SK-N-SH treated with all-trans-retinoic acid at 6 μM for 48 hours (cell line): Measurements from ENCODE around the gene PLIN1.

Experiments
- ATAC-seq: fragments of 200-7000 bp; cut with Tn5 transposase; 3 replicates; pipeline ENCODE4 v1.9.1; 2020; ENCODE audit warnings: mild to moderate bottlenecking, moderate library complexity
- ARNTL ChIP-seq: fragments of 450-650 bp; formaldehyde crosslinking; IDR thresholded peaks from 2 replicates; pipeline ENCODE4 v1.5.0; 2020; ENCODE audit warnings: low read depth, mild to moderate bottlenecking, moderate library complexity, borderline replicate concordance
- BACH2 ChIP-seq: fragments of 250-450 bp; sonication (Bioruptor Pico); IDR thresholded peaks from 2 replicates; pipeline ENCODE4 v1.9.0; 2021; ENCODE audit warnings: mild to moderate bottlenecking, borderline replicate concordance
- CSDC2 ChIP-seq: fragments of 250-450 bp; sonication (Bioruptor Pico); IDR thresholded peaks from 2 replicates; pipeline ENCODE4 v1.5.0; 2020; ENCODE audit warnings: mild to moderate bottlenecking, moderate library complexity
- ESRRG ChIP-seq: fragments of 250-450 bp; sonication (Bioruptor Pico); IDR thresholded peaks from 2 replicates; pipeline ENCODE4 v1.6.1; 2021; ENCODE audit warnings: mild to moderate bottlenecking
- GLIS3 ChIP-seq: fragments of 250-450 bp; sonication (Bioruptor Pico); IDR thresholded peaks from 2 replicates; pipeline ENCODE4 v1.5.0; 2020; ENCODE audit warnings: mild to moderate bottlenecking, moderate library complexity
- ISL1 ChIP-seq: fragments of 250-450 bp; sonication (Bioruptor Pico); IDR thresholded peaks from 2 replicates; pipeline ENCODE4 v2.1.2; 2022; ENCODE audit warnings: mild to moderate bottlenecking, moderate library complexity
- PPARA ChIP-seq: fragments of 250-450 bp; sonication (Bioruptor Pico); IDR thresholded peaks from 2 replicates; pipeline ENCODE4 v1.5.0; 2020; ENCODE audit warnings: mild to moderate bottlenecking, borderline replicate concordance
- RARB ChIP-seq: fragments of 250-450 bp; sonication (Bioruptor Pico); IDR thresholded peaks from 2 replicates; pipeline ENCODE4 v1.8.0; 2021; ENCODE audit warnings: mild to moderate bottlenecking, moderate library complexity
- SNAI2 ChIP-seq: fragments of 250-450 bp; sonication (Bioruptor Pico); IDR thresholded peaks from 2 replicates; pipeline ENCODE4 v1.5.0; 2020; ENCODE audit warnings: mild to moderate bottlenecking, moderate library complexity
- TCF4 ChIP-seq: fragments of 250-450 bp; sonication (Bioruptor Pico); IDR thresholded peaks from 2 replicates; pipeline ENCODE4 v1.8.0; 2021; ENCODE audit warnings: mild to moderate bottlenecking, moderate library complexity, borderline replicate concordance
- ZC3H10 ChIP-seq: fragments of 250-450 bp; sonication (Bioruptor Pico); IDR thresholded peaks from 2 replicates; pipeline ENCODE4 v1.5.1; 2021; ENCODE audit warnings: mild to moderate bottlenecking, moderate library complexity
- ZFP3 ChIP-seq: fragments of 250-450 bp; sonication (Bioruptor Pico); IDR thresholded peaks from 2 replicates; pipeline ENCODE4 v1.5.0; 2020; ENCODE audit warnings: mild to moderate bottlenecking, moderate library complexity
- ZFP30 ChIP-seq: fragments of 450-650 bp; formaldehyde crosslinking; IDR thresholded peaks from 2 replicates; pipeline ENCODE4 v1.5.0; 2022; ENCODE audit warnings: mild to moderate bottlenecking, moderate library complexity
- ZNF565 ChIP-seq: fragments of 450-650 bp; formaldehyde crosslinking; conservative IDR thresholded peaks from 2 replicates; pipeline ENCODE4 v1.5.0; 2020; ENCODE audit warnings: low read depth, mild to moderate bottlenecking, moderate library complexity
- ZNF70 ChIP-seq: fragments of 450-650 bp; formaldehyde crosslinking; IDR thresholded peaks from 2 replicates; pipeline ENCODE4 v1.5.0; 2020; ENCODE audit warnings: mild to moderate bottlenecking, moderate library complexity
- ZNF8 ChIP-seq: fragments of 450-650 bp; formaldehyde crosslinking; IDR thresholded peaks from 2 replicates; pipeline ENCODE4 v1.5.0; 2020; ENCODE audit warnings: mild to moderate bottlenecking, moderate library complexity
- TF ChIP-seq, protein P1 (sequence below): fragments of 250-450 bp; sonication (Bioruptor Pico); IDR thresholded peaks from 2 replicates; pipeline ENCODE4 v1.5.1; 2021; ENCODE audit warnings: mild to moderate bottlenecking, moderate library complexity
- TF ChIP-seq, protein P2 (sequence below): fragments of 250-450 bp; sonication (Bioruptor Pico); IDR thresholded peaks from 2 replicates; pipeline ENCODE4 v1.5.1; 2020; ENCODE audit warnings: low read depth, mild to moderate bottlenecking, moderate library complexity
- TF ChIP-seq, protein P3 (sequence below): fragments of 250-450 bp; sonication (Bioruptor Pico); IDR thresholded peaks from 2 replicates; pipeline ENCODE4 v1.8.0; 2021; ENCODE audit warnings: low read depth, mild to moderate bottlenecking, moderate library complexity, borderline replicate concordance
- TF ChIP-seq, protein P4 (sequence below): fragments of 250-450 bp; sonication (Bioruptor Pico); IDR thresholded peaks from 2 replicates; pipeline ENCODE4 v1.8.0; 2020; ENCODE audit warnings: mild to moderate bottlenecking, moderate library complexity, borderline replicate concordance
- TF ChIP-seq, protein P5 (sequence below): fragments of 250-450 bp; sonication (Bioruptor Pico); IDR thresholded peaks from 2 replicates; pipeline ENCODE4 v1.5.0; 2020; ENCODE audit warnings: mild to moderate bottlenecking, moderate library complexity

The PLIN1 gene

DNA sequence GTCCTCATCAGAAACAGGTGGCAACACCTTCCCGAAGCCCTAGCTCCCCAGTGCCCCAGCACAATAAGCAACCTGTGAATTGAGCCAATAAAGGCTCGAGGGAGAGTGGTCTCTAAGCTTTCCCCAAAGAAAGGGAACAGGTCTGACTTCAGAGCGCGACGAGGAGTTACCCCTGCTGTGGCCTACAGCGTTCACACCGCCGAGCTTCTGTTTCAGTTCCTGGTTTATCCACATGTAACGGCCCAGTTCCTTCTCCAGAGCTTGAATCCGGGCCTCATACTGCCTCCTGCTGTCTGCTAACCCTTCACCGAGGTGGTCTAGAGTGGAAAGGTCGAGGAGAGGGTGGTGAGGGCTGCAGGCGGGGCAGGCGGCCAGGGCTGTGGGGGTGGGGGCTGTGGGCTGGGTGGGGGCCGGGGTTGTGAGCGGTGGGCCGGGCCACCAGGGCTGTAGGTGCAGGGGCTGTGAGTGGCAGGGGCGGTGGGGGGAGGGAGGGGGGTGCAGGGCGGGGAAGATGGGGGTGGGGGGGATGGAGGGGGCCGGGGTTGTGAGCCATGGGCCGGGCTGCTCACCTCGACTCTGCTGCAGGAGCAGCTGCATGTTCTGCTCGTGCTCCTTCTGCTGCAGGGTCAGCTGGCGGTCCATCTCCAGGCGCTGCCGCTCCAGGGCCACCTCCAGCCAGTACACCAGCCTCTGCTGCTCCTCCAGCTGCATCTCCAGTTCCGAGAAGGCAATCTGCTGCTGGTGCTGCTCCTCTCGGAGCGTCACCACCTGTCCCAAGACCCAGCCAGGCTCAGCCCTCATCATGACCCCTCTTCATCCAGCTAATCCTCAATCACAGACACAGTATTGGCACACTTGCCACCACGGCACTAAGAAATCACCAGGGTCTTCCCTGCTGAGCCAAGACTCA is 50.1 kb downstream of the PLIN1 start:
- no peak for TF ChIP-seq CSDC2
- TF ChIP-seq TCF4 (CRISPR knock-in tag) = no peak
- TF ChIP-seq ZFP3 (CRISPR knock-in tag) = no peak
- no peak for TF ChIP-seq ZC3H10 (CRISPR knock-in tag)
- no peak for TF ChIP-seq BACH2 (CRISPR knock-in tag)
- TF ChIP-seq, protein P1, sequence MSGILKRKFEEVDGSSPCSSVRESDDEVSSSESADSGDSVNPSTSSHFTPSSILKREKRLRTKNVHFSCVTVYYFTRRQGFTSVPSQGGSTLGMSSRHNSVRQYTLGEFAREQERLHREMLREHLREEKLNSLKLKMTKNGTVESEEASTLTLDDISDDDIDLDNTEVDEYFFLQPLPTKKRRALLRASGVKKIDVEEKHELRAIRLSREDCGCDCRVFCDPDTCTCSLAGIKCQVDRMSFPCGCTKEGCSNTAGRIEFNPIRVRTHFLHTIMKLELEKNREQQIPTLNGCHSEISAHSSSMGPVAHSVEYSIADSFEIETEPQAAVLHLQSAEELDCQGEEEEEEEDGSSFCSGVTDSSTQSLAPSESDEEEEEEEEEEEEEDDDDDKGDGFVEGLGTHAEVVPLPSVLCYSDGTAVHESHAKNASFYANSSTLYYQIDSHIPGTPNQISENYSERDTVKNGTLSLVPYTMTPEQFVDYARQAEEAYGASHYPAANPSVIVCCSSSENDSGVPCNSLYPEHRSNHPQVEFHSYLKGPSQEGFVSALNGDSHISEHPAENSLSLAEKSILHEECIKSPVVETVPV (CRISPR knock-in tag) = no peak
- TF ChIP-seq ARNTL (CRISPR knock-in tag) = no peak
- TF ChIP-seq ZFP30 (CRISPR knock-in tag) = no peak
- no peak for ATAC-seq

DNA sequence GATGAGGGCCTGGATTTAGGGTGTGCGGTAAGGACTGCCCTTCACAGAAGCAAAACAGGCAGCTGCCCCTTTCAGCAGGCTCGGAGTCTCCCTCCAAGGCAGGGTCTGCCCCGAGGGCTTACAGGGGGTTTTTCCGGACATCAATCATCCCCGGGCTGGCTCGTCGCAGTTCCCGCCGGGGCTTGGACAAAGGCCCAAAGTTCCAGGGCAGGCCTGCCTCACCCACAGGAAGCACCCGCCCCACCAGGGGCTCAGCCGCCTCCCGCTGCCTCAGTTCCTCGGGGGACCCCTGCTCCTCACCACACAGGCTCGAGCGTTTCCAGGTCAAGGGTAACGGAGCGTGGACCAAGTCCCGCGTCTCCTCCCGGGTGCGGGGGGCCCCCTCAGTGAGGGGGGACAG is 50.9 kb downstream of the PLIN1 start:
- no peak for ATAC-seq
- TF ChIP-seq ZC3H10 (CRISPR knock-in tag) (no peak), SNAI2 (CRISPR knock-in tag) (no peak), BACH2 (CRISPR knock-in tag) (no peak), ZFP3 (CRISPR knock-in tag) (no peak), CSDC2 (no peak), ISL1 (CRISPR knock-in tag) (no peak), ZNF70 (CRISPR knock-in tag) (no peak), TCF4 (CRISPR knock-in tag) (no peak), ESRRG (no peak), ARNTL (CRISPR knock-in tag) (no peak), GLIS3 (CRISPR knock-in tag) (no peak), ZNF8 (no peak), ZNF565 (CRISPR knock-in tag) (no peak)
- TF ChIP-seq, protein P2, sequence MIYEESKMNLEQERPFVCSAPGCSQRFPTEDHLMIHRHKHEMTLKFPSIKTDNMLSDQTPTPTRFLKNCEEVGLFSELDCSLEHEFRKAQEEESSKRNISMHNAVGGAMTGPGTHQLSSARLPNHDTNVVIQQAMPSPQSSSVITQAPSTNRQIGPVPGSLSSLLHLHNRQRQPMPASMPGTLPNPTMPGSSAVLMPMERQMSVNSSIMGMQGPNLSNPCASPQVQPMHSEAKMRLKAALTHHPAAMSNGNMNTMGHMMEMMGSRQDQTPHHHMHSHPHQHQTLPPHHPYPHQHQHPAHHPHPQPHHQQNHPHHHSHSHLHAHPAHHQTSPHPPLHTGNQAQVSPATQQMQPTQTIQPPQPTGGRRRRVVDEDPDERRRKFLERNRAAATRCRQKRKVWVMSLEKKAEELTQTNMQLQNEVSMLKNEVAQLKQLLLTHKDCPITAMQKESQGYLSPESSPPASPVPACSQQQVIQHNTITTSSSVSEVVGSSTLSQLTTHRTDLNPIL = no peak
- TF ChIP-seq, protein P3, sequence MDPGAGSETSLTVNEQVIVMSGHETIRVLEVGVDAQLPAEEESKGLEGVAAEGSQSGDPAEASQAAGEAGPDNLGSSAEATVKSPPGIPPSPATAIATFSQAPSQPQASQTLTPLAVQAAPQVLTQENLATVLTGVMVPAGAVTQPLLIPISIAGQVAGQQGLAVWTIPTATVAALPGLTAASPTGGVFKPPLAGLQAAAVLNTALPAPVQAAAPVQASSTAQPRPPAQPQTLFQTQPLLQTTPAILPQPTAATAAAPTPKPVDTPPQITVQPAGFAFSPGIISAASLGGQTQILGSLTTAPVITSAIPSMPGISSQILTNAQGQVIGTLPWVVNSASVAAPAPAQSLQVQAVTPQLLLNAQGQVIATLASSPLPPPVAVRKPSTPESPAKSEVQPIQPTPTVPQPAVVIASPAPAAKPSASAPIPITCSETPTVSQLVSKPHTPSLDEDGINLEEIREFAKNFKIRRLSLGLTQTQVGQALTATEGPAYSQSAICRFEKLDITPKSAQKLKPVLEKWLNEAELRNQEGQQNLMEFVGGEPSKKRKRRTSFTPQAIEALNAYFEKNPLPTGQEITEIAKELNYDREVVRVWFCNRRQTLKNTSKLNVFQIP = no peak
- TF ChIP-seq, protein P4, sequence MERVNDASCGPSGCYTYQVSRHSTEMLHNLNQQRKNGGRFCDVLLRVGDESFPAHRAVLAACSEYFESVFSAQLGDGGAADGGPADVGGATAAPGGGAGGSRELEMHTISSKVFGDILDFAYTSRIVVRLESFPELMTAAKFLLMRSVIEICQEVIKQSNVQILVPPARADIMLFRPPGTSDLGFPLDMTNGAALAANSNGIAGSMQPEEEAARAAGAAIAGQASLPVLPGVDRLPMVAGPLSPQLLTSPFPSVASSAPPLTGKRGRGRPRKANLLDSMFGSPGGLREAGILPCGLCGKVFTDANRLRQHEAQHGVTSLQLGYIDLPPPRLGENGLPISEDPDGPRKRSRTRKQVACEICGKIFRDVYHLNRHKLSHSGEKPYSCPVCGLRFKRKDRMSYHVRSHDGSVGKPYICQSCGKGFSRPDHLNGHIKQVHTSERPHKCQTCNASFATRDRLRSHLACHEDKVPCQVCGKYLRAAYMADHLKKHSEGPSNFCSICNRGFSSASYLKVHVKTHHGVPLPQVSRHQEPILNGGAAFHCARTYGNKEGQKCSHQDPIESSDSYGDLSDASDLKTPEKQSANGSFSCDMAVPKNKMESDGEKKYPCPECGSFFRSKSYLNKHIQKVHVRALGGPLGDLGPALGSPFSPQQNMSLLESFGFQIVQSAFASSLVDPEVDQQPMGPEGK = no peak
- TF ChIP-seq, protein P1 (CRISPR knock-in tag) = no peak

DNA sequence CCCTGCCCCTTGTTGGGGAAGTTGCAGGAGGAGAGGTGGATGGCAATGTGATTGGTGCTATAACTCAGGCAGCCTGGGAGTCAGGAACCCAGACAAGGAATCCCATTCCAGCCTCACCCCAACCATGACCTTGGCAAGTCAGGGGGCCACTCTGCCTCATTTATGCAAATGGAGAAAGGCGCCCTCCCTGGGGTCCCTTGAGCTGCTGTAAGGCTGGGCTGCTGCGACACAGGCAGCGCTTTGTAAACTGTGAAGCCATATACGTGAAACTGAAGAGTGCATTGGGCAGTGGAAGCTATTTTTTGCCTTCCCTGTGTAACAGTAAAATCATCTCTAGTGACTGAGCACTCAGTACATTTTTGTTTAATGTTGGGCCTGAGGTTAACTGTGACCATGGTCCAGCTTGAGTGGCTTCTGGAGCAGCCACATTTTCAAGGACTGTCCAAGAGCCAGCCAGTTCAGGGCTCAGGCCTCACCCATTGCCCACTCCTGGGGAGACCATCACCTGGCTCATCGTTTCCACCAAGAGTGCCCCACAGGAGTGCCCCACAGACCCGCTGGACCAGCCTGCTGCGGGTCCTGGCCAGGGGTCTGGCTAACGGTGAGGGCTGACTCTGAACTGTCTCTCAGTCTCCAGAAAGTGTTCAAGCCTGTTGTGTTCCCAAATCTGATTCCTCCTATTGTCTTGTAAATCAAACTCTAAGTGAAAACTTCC is 51.8 kb downstream of the PLIN1 start:
- no peak for ATAC-seq
- TF ChIP-seq GLIS3 (CRISPR knock-in tag) (no peak), ARNTL (CRISPR knock-in tag) (no peak), RARB (CRISPR knock-in tag) (no peak), ZNF70 (CRISPR knock-in tag) (no peak), ZNF8 (no peak), SNAI2 (CRISPR knock-in tag) (no peak), PPARA (CRISPR knock-in tag) (no peak), CSDC2 (no peak)
- TF ChIP-seq, protein P5, sequence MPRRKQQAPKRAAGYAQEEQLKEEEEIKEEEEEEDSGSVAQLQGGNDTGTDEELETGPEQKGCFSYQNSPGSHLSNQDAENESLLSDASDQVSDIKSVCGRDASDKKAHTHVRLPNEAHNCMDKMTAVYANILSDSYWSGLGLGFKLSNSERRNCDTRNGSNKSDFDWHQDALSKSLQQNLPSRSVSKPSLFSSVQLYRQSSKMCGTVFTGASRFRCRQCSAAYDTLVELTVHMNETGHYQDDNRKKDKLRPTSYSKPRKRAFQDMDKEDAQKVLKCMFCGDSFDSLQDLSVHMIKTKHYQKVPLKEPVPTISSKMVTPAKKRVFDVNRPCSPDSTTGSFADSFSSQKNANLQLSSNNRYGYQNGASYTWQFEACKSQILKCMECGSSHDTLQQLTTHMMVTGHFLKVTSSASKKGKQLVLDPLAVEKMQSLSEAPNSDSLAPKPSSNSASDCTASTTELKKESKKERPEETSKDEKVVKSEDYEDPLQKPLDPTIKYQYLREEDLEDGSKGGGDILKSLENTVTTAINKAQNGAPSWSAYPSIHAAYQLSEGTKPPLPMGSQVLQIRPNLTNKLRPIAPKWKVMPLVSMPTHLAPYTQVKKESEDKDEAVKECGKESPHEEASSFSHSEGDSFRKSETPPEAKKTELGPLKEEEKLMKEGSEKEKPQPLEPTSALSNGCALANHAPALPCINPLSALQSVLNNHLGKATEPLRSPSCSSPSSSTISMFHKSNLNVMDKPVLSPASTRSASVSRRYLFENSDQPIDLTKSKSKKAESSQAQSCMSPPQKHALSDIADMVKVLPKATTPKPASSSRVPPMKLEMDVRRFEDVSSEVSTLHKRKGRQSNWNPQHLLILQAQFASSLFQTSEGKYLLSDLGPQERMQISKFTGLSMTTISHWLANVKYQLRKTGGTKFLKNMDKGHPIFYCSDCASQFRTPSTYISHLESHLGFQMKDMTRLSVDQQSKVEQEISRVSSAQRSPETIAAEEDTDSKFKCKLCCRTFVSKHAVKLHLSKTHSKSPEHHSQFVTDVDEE (CRISPR knock-in tag) = no peak
- TF ChIP-seq, protein P4 = no peak
- TF ChIP-seq, protein P2 = no peak
